ENCODE results near the gene THSD4.

GRCh38 chr15:71697236-71697635 is 582.0 kb downstream of the THSD4 start:
- TF ChIP-seq, protein P1, sequence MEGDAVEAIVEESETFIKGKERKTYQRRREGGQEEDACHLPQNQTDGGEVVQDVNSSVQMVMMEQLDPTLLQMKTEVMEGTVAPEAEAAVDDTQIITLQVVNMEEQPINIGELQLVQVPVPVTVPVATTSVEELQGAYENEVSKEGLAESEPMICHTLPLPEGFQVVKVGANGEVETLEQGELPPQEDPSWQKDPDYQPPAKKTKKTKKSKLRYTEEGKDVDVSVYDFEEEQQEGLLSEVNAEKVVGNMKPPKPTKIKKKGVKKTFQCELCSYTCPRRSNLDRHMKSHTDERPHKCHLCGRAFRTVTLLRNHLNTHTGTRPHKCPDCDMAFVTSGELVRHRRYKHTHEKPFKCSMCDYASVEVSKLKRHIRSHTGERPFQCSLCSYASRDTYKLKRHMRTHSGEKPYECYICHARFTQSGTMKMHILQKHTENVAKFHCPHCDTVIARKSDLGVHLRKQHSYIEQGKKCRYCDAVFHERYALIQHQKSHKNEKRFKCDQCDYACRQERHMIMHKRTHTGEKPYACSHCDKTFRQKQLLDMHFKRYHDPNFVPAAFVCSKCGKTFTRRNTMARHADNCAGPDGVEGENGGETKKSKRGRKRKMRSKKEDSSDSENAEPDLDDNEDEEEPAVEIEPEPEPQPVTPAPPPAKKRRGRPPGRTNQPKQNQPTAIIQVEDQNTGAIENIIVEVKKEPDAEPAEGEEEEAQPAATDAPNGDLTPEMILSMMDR (conservative IDR thresholded peaks at IDR 0.05): no peak
- TF ChIP-seq ZFX (IDR thresholded peaks at IDR 0.05): no peak

Measured in C4-2B (cell line).